Measurements from ENCODE around the gene BAG5. TPM values are rescaled to one million over a fixed set of nuclear protein-coding genes. Genes with fewer than 3 reads are reported as not detected.

Gene BAG5
- total RNA-seq, 1 experiment from 2014 or later, result 28.9 TPM

- no peaks in the 10 kb centered on the region for H3K9me3 ChIP-seq
- DNase-seq, result no peak
- TF ChIP-seq CTCF (IDR thresholded peaks at IDR 0.05; ENCODE audit: insufficient read depth in 1 of 2, low read depth in 1 of 2, low read length in 1 of 2, severe bottlenecking in 1 of 2, unreplicated experiment in 1 of 2), result no peak
- Mint-ChIP-seq H3K27ac (ENCODE audit: unreplicated experiment) (no peak overlapping the region), H3K27me3 (ENCODE audit: insufficient read depth, unreplicated experiment) (no peaks in the 10 kb centered on the region), H3K4me1 (ENCODE audit: low read depth, unreplicated experiment) (no peaks in the 10 kb centered on the region), H3K4me3 (ENCODE audit: unreplicated experiment) (no peak overlapping the region), H3K9me3 (ENCODE audit: unreplicated experiment) (no peaks in the 10 kb centered on the region), H3K36me3 (ENCODE audit: insufficient read depth, unreplicated experiment) (peaks cover 15% of the 10 kb centered on the region)
- no peaks in the 10 kb centered on the region for H3K4me1 ChIP-seq
- H3K27me3 ChIP-seq (replicated peaks; ENCODE audit: control insufficient read depth, insufficient read depth, low read length), result no peaks in the 10 kb centered on the region
- CTCF ChIA-PET, result no interaction called here
- H3K4me3 ChIP-seq (ENCODE audit: low read depth, low read length), result no peak overlapping the region
- no peaks in the 10 kb centered on the region; the same call in 1 of the 2 replicates for H3K36me3 ChIP-seq (ENCODE audit: control insufficient read depth, insufficient read depth, low read length)
- intact Hi-C loops (cut with micrococcal nuclease; ENCODE audit: unreplicated experiment), result no loop called here
- BruUV-seq (replicated peaks), result no TSS peak
- POLR2A ChIA-PET, result no interaction called here
These were observed 31.1 kb upstream of the BAG5 start for GRCh38 chr14:103593577-103593976.

GRCh38 chr14:103584326-103584915 lies 22.0 kb upstream of the BAG5 start:
- no peak for DNase-seq
- Mint-ChIP-seq H3K27ac (ENCODE audit: unreplicated experiment) (no peak overlapping the region), H3K4me1 (ENCODE audit: low read depth, unreplicated experiment) (no peaks in the 10 kb centered on the region), H3K36me3 (ENCODE audit: insufficient read depth, unreplicated experiment) (peaks cover 40% of the 10 kb centered on the region), H3K9me3 (ENCODE audit: unreplicated experiment) (no peaks in the 10 kb centered on the region), H3K4me3 (ENCODE audit: unreplicated experiment) (no peak overlapping the region), H3K27me3 (ENCODE audit: insufficient read depth, unreplicated experiment) (no peaks in the 10 kb centered on the region)
- Histone ChIP-seq H3K4me1 (no peaks in the 10 kb centered on the region), H3K9me3 (no peaks in the 10 kb centered on the region), H3K4me3 (ENCODE audit: low read depth, low read length) (no peak overlapping the region), H3K36me3 (ENCODE audit: control insufficient read depth, insufficient read depth, low read length) (no peaks in the 10 kb centered on the region; the same call in 1 of the 2 replicates), H3K27me3 (replicated peaks; ENCODE audit: control insufficient read depth, insufficient read depth, low read length) (no peaks in the 10 kb centered on the region)
- POLR2A ChIA-PET, result no interaction called here
- CTCF ChIA-PET, result no interaction called here
- BruUV-seq (replicated peaks), result no TSS peak
- TF ChIP-seq CTCF (IDR thresholded peaks at IDR 0.05; ENCODE audit: insufficient read depth in 1 of 2, low read depth in 1 of 2, low read length in 1 of 2, severe bottlenecking in 1 of 2, unreplicated experiment in 1 of 2), result no peak
- intact Hi-C loops (cut with micrococcal nuclease; ENCODE audit: unreplicated experiment), result no loop called here

GRCh38 chr14:103581954-103582703 lies 19.7 kb upstream of the BAG5 start:
- TF ChIP-seq CTCF (IDR thresholded peaks at IDR 0.05; ENCODE audit: insufficient read depth in 1 of 2, low read depth in 1 of 2, low read length in 1 of 2, severe bottlenecking in 1 of 2, unreplicated experiment in 1 of 2), result no peak
- POLR2A ChIA-PET, result no interaction called here
- Histone ChIP-seq H3K4me3 (ENCODE audit: low read depth, low read length) (no peak overlapping the region), H3K9me3 (no peaks in the 10 kb centered on the region), H3K4me1 (no peaks in the 10 kb centered on the region), H3K27me3 (replicated peaks; ENCODE audit: control insufficient read depth, insufficient read depth, low read length) (no peaks in the 10 kb centered on the region), H3K36me3 (ENCODE audit: control insufficient read depth, insufficient read depth, low read length) (no peaks in the 10 kb centered on the region; the same call in 1 of the 2 replicates)
- Mint-ChIP-seq H3K27ac (ENCODE audit: unreplicated experiment) (no peak overlapping the region), H3K9me3 (ENCODE audit: unreplicated experiment) (no peaks in the 10 kb centered on the region), H3K36me3 (ENCODE audit: insufficient read depth, unreplicated experiment) (peaks cover 38% of the 10 kb centered on the region), H3K4me1 (ENCODE audit: low read depth, unreplicated experiment) (no peaks in the 10 kb centered on the region), H3K27me3 (ENCODE audit: insufficient read depth, unreplicated experiment) (no peaks in the 10 kb centered on the region), H3K4me3 (ENCODE audit: unreplicated experiment) (no peak overlapping the region)
- BruUV-seq (replicated peaks), result no TSS peak
- intact Hi-C loops (cut with micrococcal nuclease; ENCODE audit: unreplicated experiment), result no loop called here
- CTCF ChIA-PET, result no interaction called here
- no peak for DNase-seq

Data from Caco-2 (cell line).